ENCODE results near the gene ACOX1. TPM values are rescaled to one million over a fixed set of nuclear protein-coding genes. Genes with fewer than 3 reads are reported as not detected.
A peak's percentile ranks its signal among the peaks of the same experiment; 100 is the strongest.

Gene ACOX1
- total and polyA plus RNA-seq, 7 donors, result 13.0 to 78.8 (median 58.1) TPM

GRCh38 chr17:76003915-76004314, 24.9 kb upstream of the ACOX1 start:
- DNase-seq (no peak), ATAC-seq (peak in 3 of 4 donors; percentile 44 to 61 (median 54))
- Histone ChIP-seq H3K27ac (no peak overlapping the region), H3K4me3 (no peak overlapping the region), H3K4me1 (no peaks in the 10 kb centered on the region), H3K36me3 (ENCODE audit: insufficient read depth in 1 of 2, low read depth in 1 of 2) (peaks cover 0 to 4% of the 10 kb centered on the region in 2 donors), H3K27me3 (ENCODE audit: insufficient read depth in 3 of 3, low read length in 2 of 3) (no peaks in the 10 kb centered on the region), H3K9me3 (no peaks in the 10 kb centered on the region)
- TF ChIP-seq CTCF (IDR thresholded peaks at IDR 0.05), result no peak
- intact Hi-C loops (cut with DNase I), result loop anchor here in 1 of 2 donors (2.0 kb wide), 1 partner anchor 99 kb away; the partner anchor contains the start of gene MRPL38
- WGBS, 3 donors, result 31 to 63% (median 49%) methylated on average over 6 of the region's 6 CpGs

- Histone ChIP-seq H3K27me3 (ENCODE audit: insufficient read depth in 3 of 3, low read length in 2 of 3) (no peaks in the 10 kb centered on the region), H3K36me3 (ENCODE audit: insufficient read depth in 1 of 2, low read depth in 1 of 2) (peaks cover 0 to 4% of the 10 kb centered on the region in 2 donors), H3K4me1 (no peaks in the 10 kb centered on the region), H3K9me3 (no peaks in the 10 kb centered on the region), H3K4me3 (no peak overlapping the region), H3K27ac (no peak overlapping the region)
- intact Hi-C loops (cut with DNase I), result no loop called here
- no peak for TF ChIP-seq CTCF (IDR thresholded peaks at IDR 0.05)
- 96 to 98% (median 96%) methylated on average over 11 to 12 of the region's 12 CpGs for WGBS, 3 donors
- no peak for ATAC-seq
- DNase-seq, result no peak
Measured at GRCh38 chr17:76002100-76002499, 23.1 kb upstream of the ACOX1 start.

- peak; percentile 1 for TF ChIP-seq CTCF (IDR thresholded peaks at IDR 0.05)
- peak in 1 of 4 donors; percentile 19 for ATAC-seq
- no peak within 1 kb of the TSS for H3K27ac ChIP-seq
- H3K4me3 ChIP-seq, result no peak within 1 kb of the TSS
- intact Hi-C loops (cut with DNase I), result no loop called here
- H3K9me3 ChIP-seq, result no peaks in the 10 kb centered on the region
- peak in 1 of 2 donors; percentile 43 for DNase-seq
- H3K36me3 ChIP-seq (ENCODE audit: insufficient read depth in 1 of 2, low read depth in 1 of 2), result peaks cover 0 to 4% of the 10 kb centered on the region in 2 donors
- H3K4me1 ChIP-seq, result no peaks in the 10 kb centered on the region
- no peaks in the 10 kb centered on the region for H3K27me3 ChIP-seq (ENCODE audit: insufficient read depth in 3 of 3, low read length in 2 of 3)
- 84 to 90% (median 87%) methylated on average over 18 to 21 of the region's 21 CpGs for WGBS, 3 donors
Measured at GRCh38 chr17:76000755-76001521, 22.0 kb upstream of the ACOX1 start, which contains the start of gene CDK3. TSS of gene CDK3 (plus strand) at chr17:76000855. CDS start at chr17:76001426, 571 bp downstream.

- peak in 1 of 2 donors; percentile 58 for DNase-seq
- Histone ChIP-seq H3K4me3 (no peak overlapping the region), H3K27ac (no peak overlapping the region), H3K36me3 (ENCODE audit: insufficient read depth in 1 of 2, low read depth in 1 of 2) (peaks cover 0 to 4% of the 10 kb centered on the region in 2 donors), H3K9me3 (no peaks in the 10 kb centered on the region), H3K4me1 (no peaks in the 10 kb centered on the region), H3K27me3 (ENCODE audit: insufficient read depth in 3 of 3, low read length in 2 of 3) (no peaks in the 10 kb centered on the region)
- WGBS, 3 donors, result 73 to 75% (median 75%) methylated on average over 31 of the region's 31 CpGs
- TF ChIP-seq CTCF (IDR thresholded peaks at IDR 0.05), result peak; percentile 43
- ATAC-seq, result peak in 1 of 4 donors; percentile 38
- intact Hi-C loops (cut with DNase I), result no loop called here
Measured at GRCh38 chr17:76000016-76000754, 21.2 kb upstream of the ACOX1 start.

Measured in psoas muscle (tissue), 8 donors.